DND-41 (cell line): ENCODE data around the gene CDKN2D.

ENCODE experiments used
- ATAC-seq: fragments of 200-7000 bp; cut with Tn5 transposase; 3 replicates; pipeline ENCODE4 v1.9.1; 2021; ENCODE audit warnings: low read depth; ENCODE audit not compliant: insufficient read depth
- DNase-seq: peaks from one replicate; pipeline ENCODE4 v3.0.0-alpha.2; 2020
- H2AFZ ChIP-seq: 2 replicates; pipeline ENCODE4 v1.6.0; 2012; ENCODE audit warnings: low read depth, low read length
- H3K27ac ChIP-seq: 2 replicates; pipeline ENCODE4 v1.5.1; 2012; ENCODE audit warnings: low read length, inconsistent platforms
- H3K27me3 ChIP-seq: fragments of 200-600 bp; sonication (generic); 2 replicates; pipeline ENCODE4 v1.6.0; 2012; ENCODE audit warnings: low read length, mild to moderate bottlenecking, inconsistent platforms; ENCODE audit not compliant: insufficient read depth, poor library complexity
- H3K36me3 ChIP-seq: 2 replicates; pipeline ENCODE4 v1.5.1; 2012; ENCODE audit warnings: low read length, inconsistent platforms; ENCODE audit not compliant: insufficient read depth
- H3K4me1 ChIP-seq: 2 replicates; pipeline ENCODE4 v1.5.1; 2012; ENCODE audit warnings: mild to moderate bottlenecking, low read length; ENCODE audit not compliant: insufficient read depth
- H3K4me2 ChIP-seq: 2 replicates; pipeline ENCODE4 v1.6.0; 2012; ENCODE audit warnings: mild to moderate bottlenecking, moderate library complexity, low read length, inconsistent platforms; ENCODE audit not compliant: insufficient read depth
- H3K4me3 ChIP-seq, 2 experiments: fragments of 200-600 bp in 1 of 2; shearing (Covaris generic) in 1 of 2; 2 replicates each; pipeline ENCODE4 v1.5.1; 2012 to 2016; ENCODE audit warnings: inconsistent platforms in 2 of 2, low read length in 2 of 2, mild to moderate bottlenecking in 2 of 2, low read depth in 1 of 2, moderate library complexity in 1 of 2
- H3K79me2 ChIP-seq: 2 replicates; pipeline ENCODE4 v1.6.0; 2012; ENCODE audit warnings: low read length, inconsistent platforms; ENCODE audit not compliant: insufficient read depth
- H3K9ac ChIP-seq: 2 replicates; pipeline ENCODE4 v1.6.0; 2012; ENCODE audit warnings: low read depth, mild to moderate bottlenecking, inconsistent platforms, low read length, moderate library complexity
- H3K9me3 ChIP-seq: 2 replicates; pipeline ENCODE4 v1.5.1; 2012; ENCODE audit warnings: low read length, moderate library complexity, mild to moderate bottlenecking, inconsistent platforms; ENCODE audit not compliant: insufficient read depth, severe bottlenecking
- H4K20me1 ChIP-seq: 2 replicates; pipeline ENCODE4 v1.6.0; 2012; ENCODE audit warnings: low read length; ENCODE audit not compliant: insufficient read depth
- EZH2 ChIP-seq: IDR thresholded peaks from 3 replicates; pipeline ENCODE4 v1.6.1; 2012; ENCODE audit warnings: borderline replicate concordance, low read depth, mild to moderate bottlenecking, moderate library complexity, low read length, inconsistent platforms; ENCODE audit not compliant: severe bottlenecking
- TF ChIP-seq, protein P1 (sequence below): IDR thresholded peaks from 2 replicates; pipeline ENCODE4 v1.5.1; 2012; ENCODE audit warnings: borderline replicate concordance, low read length, moderate library complexity, mild to moderate bottlenecking; ENCODE audit not compliant: poor library complexity, severe bottlenecking; ENCODE audit errors: extremely low read depth

Gene CDKN2D

GRCh38 chr19:10601999-10602329 lies 33.2 kb upstream of the CDKN2D start:
- Histone ChIP-seq H4K20me1 (peaks cover 13% of the 10 kb centered on the region), H3K4me3 (peak overlapping the region in 1 of 2 experiments; percentile 49; a peak in 1 of 4 replicates), H3K36me3 (peaks cover 3% of the 10 kb centered on the region; the same call in 1 of the 2 replicates), H3K4me2 (peak overlapping the region; percentile 56; the same call in 1 of the 2 replicates), H3K79me2 (peaks cover 39% of the 10 kb centered on the region), H3K9me3 (no peaks in the 10 kb centered on the region), H3K9ac (no peak overlapping the region), H3K4me1 (peaks cover 26% of the 10 kb centered on the region), H3K27ac (no peak overlapping the region), H3K27me3 (no peaks in the 10 kb centered on the region), H2AFZ (peak overlapping the region; percentile 69)
- DNase-seq (no peak), ATAC-seq (no peak)
- no peak for TF ChIP-seq EZH2
- TF ChIP-seq, protein P1, sequence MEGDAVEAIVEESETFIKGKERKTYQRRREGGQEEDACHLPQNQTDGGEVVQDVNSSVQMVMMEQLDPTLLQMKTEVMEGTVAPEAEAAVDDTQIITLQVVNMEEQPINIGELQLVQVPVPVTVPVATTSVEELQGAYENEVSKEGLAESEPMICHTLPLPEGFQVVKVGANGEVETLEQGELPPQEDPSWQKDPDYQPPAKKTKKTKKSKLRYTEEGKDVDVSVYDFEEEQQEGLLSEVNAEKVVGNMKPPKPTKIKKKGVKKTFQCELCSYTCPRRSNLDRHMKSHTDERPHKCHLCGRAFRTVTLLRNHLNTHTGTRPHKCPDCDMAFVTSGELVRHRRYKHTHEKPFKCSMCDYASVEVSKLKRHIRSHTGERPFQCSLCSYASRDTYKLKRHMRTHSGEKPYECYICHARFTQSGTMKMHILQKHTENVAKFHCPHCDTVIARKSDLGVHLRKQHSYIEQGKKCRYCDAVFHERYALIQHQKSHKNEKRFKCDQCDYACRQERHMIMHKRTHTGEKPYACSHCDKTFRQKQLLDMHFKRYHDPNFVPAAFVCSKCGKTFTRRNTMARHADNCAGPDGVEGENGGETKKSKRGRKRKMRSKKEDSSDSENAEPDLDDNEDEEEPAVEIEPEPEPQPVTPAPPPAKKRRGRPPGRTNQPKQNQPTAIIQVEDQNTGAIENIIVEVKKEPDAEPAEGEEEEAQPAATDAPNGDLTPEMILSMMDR, result no peak

- Histone ChIP-seq H3K79me2 (peaks cover 28% of the 10 kb centered on the region), H3K27ac (no peak overlapping the region), H3K27me3 (no peaks in the 10 kb centered on the region), H3K4me1 (peaks cover 26% of the 10 kb centered on the region), H3K36me3 (peaks cover 3% of the 10 kb centered on the region; the same call in 1 of the 2 replicates), H4K20me1 (peaks cover 13% of the 10 kb centered on the region), H3K4me2 (no peak overlapping the region), H2AFZ (no peak overlapping the region), H3K4me3 (no peak overlapping the region), H3K9me3 (no peaks in the 10 kb centered on the region), H3K9ac (no peak overlapping the region)
- no peak for TF ChIP-seq EZH2
- TF ChIP-seq, protein P1, result no peak
- DNase-seq, result no peak
- no peak for ATAC-seq
Measured at GRCh38 chr19:10600149-10600548, 31.4 kb upstream of the CDKN2D start.

GRCh38 chr19:10593820-10594637 lies 25.2 kb upstream of the CDKN2D start:
- H3K9ac ChIP-seq, result no peak overlapping the region
- no peak for ATAC-seq
- H4K20me1 ChIP-seq, result no peaks in the 10 kb centered on the region
- no peaks in the 10 kb centered on the region for H3K36me3 ChIP-seq
- H3K27me3 ChIP-seq, result peaks cover 3% of the 10 kb centered on the region
- H3K4me1 ChIP-seq, result no peaks in the 10 kb centered on the region
- no peak overlapping the region for H3K27ac ChIP-seq
- H3K79me2 ChIP-seq, result no peaks in the 10 kb centered on the region
- no peak overlapping the region for H3K4me3 ChIP-seq
- TF ChIP-seq, protein P1, result no peak
- TF ChIP-seq EZH2, result no peak
- H3K4me2 ChIP-seq, result no peak overlapping the region
- no peaks in the 10 kb centered on the region for H3K9me3 ChIP-seq
- DNase-seq, result no peak
- no peak overlapping the region for H2AFZ ChIP-seq
